ENCODE results near the gene SLC49A4.

Gene SLC49A4

GRCh38 chr3:122767540-122768372 is 27.1 kb upstream of the SLC49A4 start:
- H3K9ac ChIP-seq (ENCODE audit: low read length in 2 of 2): no peak overlapping the region
- H3K27ac ChIP-seq (ENCODE audit: low read length): no peak overlapping the region
- no peaks in the 10 kb centered on the region for H3K27me3 ChIP-seq (ENCODE audit: control insufficient read depth in 1 of 2, insufficient read depth in 2 of 2, low read length in 2 of 2)
- no peaks in the 10 kb centered on the region for H3K36me3 ChIP-seq (ENCODE audit: control insufficient read depth in 2 of 2, insufficient read depth in 2 of 2, low read length in 2 of 2)
- no peak overlapping the region for H3K4me3 ChIP-seq (ENCODE audit: low read length in 2 of 2)
- H3K9me3 ChIP-seq (ENCODE audit: control insufficient read depth in 2 of 2, low read length in 2 of 2): no peaks in the 10 kb centered on the region
- H3K4me1 ChIP-seq (ENCODE audit: control insufficient read depth, insufficient read depth, low read length): no peaks in the 10 kb centered on the region

DNA sequence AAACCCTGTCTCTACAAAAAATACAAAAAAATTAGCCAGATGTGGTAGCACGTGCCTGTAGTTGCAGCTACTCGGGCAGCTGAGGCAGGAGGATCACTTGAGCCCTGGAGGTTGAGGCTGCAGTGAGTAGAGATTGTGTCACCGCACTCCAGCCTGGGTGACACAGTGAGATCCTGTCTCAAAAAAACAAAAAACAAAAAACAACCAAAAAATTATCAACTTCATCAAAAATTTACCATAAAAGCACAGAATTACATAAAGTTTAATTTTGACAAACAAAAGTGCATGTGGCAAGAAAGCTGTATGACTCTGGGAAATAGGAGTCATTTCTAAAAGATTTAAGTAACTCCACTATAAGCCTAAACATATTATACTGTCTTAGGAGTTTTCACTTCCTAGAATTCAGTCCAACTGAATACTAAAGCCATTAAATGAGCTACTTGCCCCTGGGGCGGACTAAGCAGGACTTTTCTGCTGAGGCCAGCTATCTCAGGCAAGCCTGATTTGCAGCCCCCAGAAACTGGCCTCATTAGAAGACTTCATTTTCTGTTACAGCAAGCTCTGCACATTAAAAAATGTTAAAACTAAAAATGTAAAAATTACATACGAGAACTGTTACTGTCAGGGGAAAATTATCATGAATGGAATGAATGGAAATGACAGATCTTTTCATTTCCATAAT is 24.2 kb upstream of the SLC49A4 start:
- no peak overlapping the region for H3K9ac ChIP-seq (ENCODE audit: low read length in 2 of 2)
- no peaks in the 10 kb centered on the region for H3K9me3 ChIP-seq (ENCODE audit: control insufficient read depth in 2 of 2, low read length in 2 of 2)
- H3K36me3 ChIP-seq (ENCODE audit: control insufficient read depth in 2 of 2, insufficient read depth in 2 of 2, low read length in 2 of 2): peaks cover 0 to 3% of the 10 kb centered on the region in 2 donors
- no peak overlapping the region for H3K4me3 ChIP-seq (ENCODE audit: low read length in 2 of 2)
- no peaks in the 10 kb centered on the region for H3K27me3 ChIP-seq (ENCODE audit: control insufficient read depth in 1 of 2, insufficient read depth in 2 of 2, low read length in 2 of 2)
- no peaks in the 10 kb centered on the region for H3K4me1 ChIP-seq (ENCODE audit: control insufficient read depth, insufficient read depth, low read length)
- H3K27ac ChIP-seq (ENCODE audit: low read length): no peak overlapping the region

DNA sequence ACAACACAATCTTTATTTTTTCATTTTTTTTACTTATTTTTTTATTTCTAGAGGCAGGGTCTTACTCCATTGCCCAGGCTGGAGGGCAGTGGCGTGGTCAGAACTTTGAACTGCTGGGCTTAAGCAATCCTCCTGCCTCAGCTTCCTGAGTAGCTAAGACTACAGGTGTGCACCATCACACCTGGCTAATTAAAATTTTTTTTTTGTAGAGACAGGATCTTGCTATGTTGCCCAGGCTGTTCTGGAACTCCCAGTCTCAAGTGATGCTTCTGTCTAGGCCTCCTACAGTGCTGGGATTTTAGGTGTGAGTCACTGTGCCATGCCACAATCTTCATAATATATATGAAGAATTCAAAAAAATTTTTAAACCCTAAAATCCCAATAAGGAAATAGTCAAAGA is 22.0 kb upstream of the SLC49A4 start:
- Histone ChIP-seq H3K27me3 (ENCODE audit: control insufficient read depth in 1 of 2, insufficient read depth in 2 of 2, low read length in 2 of 2) (no peaks in the 10 kb centered on the region), H3K9ac (ENCODE audit: low read length in 2 of 2) (no peak overlapping the region), H3K27ac (ENCODE audit: low read length) (no peak overlapping the region), H3K4me3 (ENCODE audit: low read length in 2 of 2) (no peak overlapping the region), H3K4me1 (ENCODE audit: control insufficient read depth, insufficient read depth, low read length) (no peaks in the 10 kb centered on the region), H3K9me3 (ENCODE audit: control insufficient read depth in 2 of 2, low read length in 2 of 2) (no peaks in the 10 kb centered on the region), H3K36me3 (ENCODE audit: control insufficient read depth in 2 of 2, insufficient read depth in 2 of 2, low read length in 2 of 2) (peaks cover 0 to 3% of the 10 kb centered on the region in 2 donors)

- no peak overlapping the region for H3K27ac ChIP-seq (ENCODE audit: low read length)
- H3K9me3 ChIP-seq (ENCODE audit: control insufficient read depth in 2 of 2, low read length in 2 of 2): no peaks in the 10 kb centered on the region
- H3K9ac ChIP-seq (ENCODE audit: low read length in 2 of 2): no peak overlapping the region
- H3K27me3 ChIP-seq (ENCODE audit: control insufficient read depth in 1 of 2, insufficient read depth in 2 of 2, low read length in 2 of 2): no peaks in the 10 kb centered on the region
- no peak overlapping the region for H3K4me3 ChIP-seq (ENCODE audit: low read length in 2 of 2)
- no peaks in the 10 kb centered on the region for H3K4me1 ChIP-seq (ENCODE audit: control insufficient read depth, insufficient read depth, low read length)
- H3K36me3 ChIP-seq (ENCODE audit: control insufficient read depth in 2 of 2, insufficient read depth in 2 of 2, low read length in 2 of 2): peaks cover 0 to 3% of the 10 kb centered on the region in 2 donors
Observed at GRCh38 chr3:122773944-122774509, 20.8 kb upstream of the SLC49A4 start.

DNA sequence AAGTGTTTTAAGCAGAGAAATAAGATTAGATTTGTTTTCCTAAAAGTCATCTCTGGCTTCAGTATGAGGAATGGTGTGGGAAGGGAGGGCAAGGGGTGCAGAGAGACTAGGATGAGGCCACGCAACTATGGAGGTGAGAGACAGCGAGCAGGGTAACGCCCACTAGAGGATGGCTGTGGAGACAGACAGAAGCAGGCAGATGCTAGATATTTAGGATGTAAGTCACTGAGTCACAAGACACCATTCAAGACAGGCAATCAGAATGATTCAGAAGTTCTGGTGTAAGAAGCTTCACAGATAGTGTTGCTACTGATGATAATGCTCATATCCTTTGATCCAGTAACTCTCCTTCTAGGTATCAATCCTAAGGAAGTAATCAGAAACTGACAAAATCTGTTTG is 20.3 kb upstream of the SLC49A4 start:
- Histone ChIP-seq H3K4me1 (ENCODE audit: control insufficient read depth, insufficient read depth, low read length) (no peaks in the 10 kb centered on the region), H3K27ac (ENCODE audit: low read length) (no peak overlapping the region), H3K9me3 (ENCODE audit: control insufficient read depth in 2 of 2, low read length in 2 of 2) (no peaks in the 10 kb centered on the region), H3K4me3 (ENCODE audit: low read length in 2 of 2) (no peak overlapping the region), H3K27me3 (ENCODE audit: control insufficient read depth in 1 of 2, insufficient read depth in 2 of 2, low read length in 2 of 2) (no peaks in the 10 kb centered on the region), H3K9ac (ENCODE audit: low read length in 2 of 2) (no peak overlapping the region), H3K36me3 (ENCODE audit: control insufficient read depth in 2 of 2, insufficient read depth in 2 of 2, low read length in 2 of 2) (peaks cover 0 to 3% of the 10 kb centered on the region in 2 donors)

- H3K36me3 ChIP-seq (ENCODE audit: control insufficient read depth in 2 of 2, insufficient read depth in 2 of 2, low read length in 2 of 2): peaks cover 0 to 3% of the 10 kb centered on the region in 2 donors
- H3K4me3 ChIP-seq (ENCODE audit: low read length in 2 of 2): no peak overlapping the region
- H3K9me3 ChIP-seq (ENCODE audit: control insufficient read depth in 2 of 2, low read length in 2 of 2): no peaks in the 10 kb centered on the region
- H3K4me1 ChIP-seq (ENCODE audit: control insufficient read depth, insufficient read depth, low read length): no peaks in the 10 kb centered on the region
- no peak overlapping the region for H3K9ac ChIP-seq (ENCODE audit: low read length in 2 of 2)
- no peak overlapping the region for H3K27ac ChIP-seq (ENCODE audit: low read length)
- H3K27me3 ChIP-seq (ENCODE audit: control insufficient read depth in 1 of 2, insufficient read depth in 2 of 2, low read length in 2 of 2): no peaks in the 10 kb centered on the region
Observed at GRCh38 chr3:122776675-122777468, 18.0 kb upstream of the SLC49A4 start.

DNA sequence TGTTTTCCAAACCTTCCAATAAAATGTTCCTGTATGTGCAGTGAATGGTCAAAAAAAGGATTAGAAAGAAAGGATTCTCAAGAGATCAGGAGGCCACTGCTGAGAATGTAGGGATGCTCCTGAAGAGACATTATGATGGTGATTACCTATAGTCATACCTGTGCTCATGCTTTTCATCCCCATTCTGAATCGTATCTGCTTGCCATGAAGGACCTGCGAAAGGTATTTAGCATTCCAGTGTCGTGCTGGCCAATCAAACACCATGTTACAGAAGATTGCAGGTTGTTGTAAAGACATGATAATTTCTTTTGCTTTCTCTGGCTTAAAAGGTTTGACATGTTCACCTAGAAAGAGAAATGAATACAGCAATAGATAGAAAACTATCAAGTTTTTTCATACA is 17.3 kb upstream of the SLC49A4 start:
- Histone ChIP-seq H3K27me3 (ENCODE audit: control insufficient read depth in 1 of 2, insufficient read depth in 2 of 2, low read length in 2 of 2) (no peaks in the 10 kb centered on the region), H3K9me3 (ENCODE audit: control insufficient read depth in 2 of 2, low read length in 2 of 2) (no peaks in the 10 kb centered on the region), H3K9ac (ENCODE audit: low read length in 2 of 2) (no peak overlapping the region), H3K27ac (ENCODE audit: low read length) (no peak overlapping the region), H3K4me1 (ENCODE audit: control insufficient read depth, insufficient read depth, low read length) (no peaks in the 10 kb centered on the region), H3K36me3 (ENCODE audit: control insufficient read depth in 2 of 2, insufficient read depth in 2 of 2, low read length in 2 of 2) (peaks cover 0 to 3% of the 10 kb centered on the region in 2 donors), H3K4me3 (ENCODE audit: low read length in 2 of 2) (no peak overlapping the region)

- no peak overlapping the region for H3K27ac ChIP-seq (ENCODE audit: low read length)
- no peaks in the 10 kb centered on the region for H3K36me3 ChIP-seq (ENCODE audit: control insufficient read depth in 2 of 2, insufficient read depth in 2 of 2, low read length in 2 of 2)
- no peaks in the 10 kb centered on the region for H3K27me3 ChIP-seq (ENCODE audit: control insufficient read depth in 1 of 2, insufficient read depth in 2 of 2, low read length in 2 of 2)
- no peaks in the 10 kb centered on the region for H3K4me1 ChIP-seq (ENCODE audit: control insufficient read depth, insufficient read depth, low read length)
- H3K9me3 ChIP-seq (ENCODE audit: control insufficient read depth in 2 of 2, low read length in 2 of 2): no peaks in the 10 kb centered on the region
- no peak overlapping the region for H3K9ac ChIP-seq (ENCODE audit: low read length in 2 of 2)
- H3K4me3 ChIP-seq (ENCODE audit: low read length in 2 of 2): no peak overlapping the region
Observed at GRCh38 chr3:122782804-122783203, 12.1 kb upstream of the SLC49A4 start.

- no peaks in the 10 kb centered on the region for H3K27me3 ChIP-seq (ENCODE audit: control insufficient read depth in 1 of 2, insufficient read depth in 2 of 2, low read length in 2 of 2)
- no peak overlapping the region for H3K27ac ChIP-seq (ENCODE audit: low read length)
- H3K4me1 ChIP-seq (ENCODE audit: control insufficient read depth, insufficient read depth, low read length): no peaks in the 10 kb centered on the region
- no peaks in the 10 kb centered on the region for H3K9me3 ChIP-seq (ENCODE audit: control insufficient read depth in 2 of 2, low read length in 2 of 2)
- no peaks in the 10 kb centered on the region for H3K36me3 ChIP-seq (ENCODE audit: control insufficient read depth in 2 of 2, insufficient read depth in 2 of 2, low read length in 2 of 2)
- H3K9ac ChIP-seq (ENCODE audit: low read length in 2 of 2): no peak overlapping the region
- no peak overlapping the region for H3K4me3 ChIP-seq (ENCODE audit: low read length in 2 of 2)
Observed at GRCh38 chr3:122784436-122784835, 10.4 kb upstream of the SLC49A4 start.

DNA sequence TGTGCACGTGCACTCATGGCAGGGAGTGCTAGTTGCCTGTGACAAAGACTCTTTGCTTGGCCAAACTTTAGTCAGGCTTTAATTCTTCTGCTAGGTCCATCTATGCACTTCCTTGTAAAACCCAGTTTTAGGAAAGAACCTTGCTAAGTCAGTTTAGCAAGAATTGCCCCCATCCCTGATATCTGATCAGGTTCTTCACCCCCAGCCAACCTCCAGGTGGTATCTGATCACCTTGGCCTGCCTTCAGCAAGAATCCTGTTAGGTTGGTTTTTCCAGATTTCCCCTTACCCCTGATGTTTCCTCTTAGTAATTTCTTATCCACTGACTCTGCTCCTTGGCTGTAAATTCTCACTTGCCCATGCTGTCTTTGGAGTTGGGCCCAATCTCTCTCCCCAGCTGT is 9.6 kb upstream of the SLC49A4 start:
- Histone ChIP-seq H3K4me1 (ENCODE audit: control insufficient read depth, insufficient read depth, low read length) (no peaks in the 10 kb centered on the region), H3K4me3 (ENCODE audit: low read length in 2 of 2) (no peak overlapping the region), H3K9me3 (ENCODE audit: control insufficient read depth in 2 of 2, low read length in 2 of 2) (no peaks in the 10 kb centered on the region), H3K36me3 (ENCODE audit: control insufficient read depth in 2 of 2, insufficient read depth in 2 of 2, low read length in 2 of 2) (no peaks in the 10 kb centered on the region), H3K27ac (ENCODE audit: low read length) (no peak overlapping the region), H3K27me3 (ENCODE audit: control insufficient read depth in 1 of 2, insufficient read depth in 2 of 2, low read length in 2 of 2) (no peaks in the 10 kb centered on the region), H3K9ac (ENCODE audit: low read length in 2 of 2) (no peak overlapping the region)
